GM12878 (cell line): ENCODE measurements around the gene LYPD5. TPM values are rescaled to one million over a fixed set of nuclear protein-coding genes. Genes with fewer than 3 reads are reported as not detected.

Experiments used
- ATAC-seq: fragments of 200-7000 bp; cut with Tn5 transposase; 3 replicates; pipeline ENCODE4 v1.9.1; 2020; ENCODE audit warnings: mild to moderate bottlenecking, moderate library complexity
- BruUV-seq: library from RNA; stranded (reverse); fragments of 400-500 nt; replicated peaks from 2 replicates; lab custom pipeline; 2021; lab: Mats Ljungman, UMichigan
- CTCF ChIA-PET: fragments of 300-600 bp; sonication (Branson Sonifier 250); formaldehyde crosslinking; extraction: SDS; loops from one replicate; lab custom pipeline; 2021; ENCODE audit warnings: inconsistent platforms; lab: Yijun Ruan, JAX
- POLR2A ChIA-PET: fragments of 350-600 bp; formaldehyde crosslinking; extraction: SDS; loops from one replicate; lab custom pipeline; 2021; ENCODE audit warnings: inconsistent platforms; lab: Charles Lee
- RAD21 ChIA-PET: fragments of 300-600 bp; sonication (Branson Sonifier 250); formaldehyde crosslinking; loops from one replicate; lab custom pipeline; 2023; ENCODE audit warnings: antibody characterized with exemption; ENCODE audit not compliant: unreplicated experiment; lab: Charles Lee
- SMC1A ChIA-PET: fragments of 300-600 bp; sonication (Branson Sonifier 250); formaldehyde crosslinking; loops from one replicate; lab custom pipeline; 2023; ENCODE audit not compliant: unreplicated experiment, uncharacterized antibody; lab: Charles Lee
- DNase-seq: peaks from one replicate; pipeline ENCODE4 v3.0.0-alpha.2; 2011; ENCODE audit warnings: low read depth, low spot score
- FAIRE-seq: peaks from 3 replicates; lab custom pipeline; 2011; peaks lifted over from hg19 to GRCh38; lab: Jason Lieb, UNC
- H2AFZ ChIP-seq: 2 replicates; pipeline ENCODE4 v1.6.0; 2011; ENCODE audit warnings: low read depth, low read length, control low read depth; ENCODE audit not compliant: control insufficient read depth
- H3K27ac ChIP-seq: 2 replicates; pipeline ENCODE4 v1.5.1; 2011; ENCODE audit warnings: control low read depth; ENCODE audit not compliant: control insufficient read depth, insufficient read depth
- H3K27me3 ChIP-seq, 2 experiments: replicated peaks in 1 of 2; 2 replicates each; pipeline versions ENCODE4 v1.6.0 to v1.6.1; 2011; ENCODE audit warnings: low read length in 1 of 2; ENCODE audit not compliant: control insufficient read depth in 2 of 2, insufficient read depth in 2 of 2
- H3K36me3 ChIP-seq, 2 experiments: 2 replicates each; pipeline ENCODE4 v1.5.1; 2011; ENCODE audit warnings: low read length in 1 of 2; ENCODE audit not compliant: control insufficient read depth in 2 of 2, insufficient read depth in 2 of 2
- H3K4me1 ChIP-seq: 2 replicates; pipeline ENCODE4 v1.6.1; 2011; ENCODE audit warnings: mild to moderate bottlenecking, low read length, moderate library complexity, mixed read lengths; ENCODE audit not compliant: control insufficient read depth, insufficient read depth
- H3K4me2 ChIP-seq: 2 replicates; pipeline ENCODE4 v1.6.0; 2011; ENCODE audit warnings: control low read depth; ENCODE audit not compliant: control insufficient read depth, insufficient read depth
- H3K4me3 ChIP-seq: fragments of 200-600 bp; sonication (generic); 2 replicates; pipeline ENCODE4 v1.5.1; 2016
- H3K79me2 ChIP-seq: 2 replicates; pipeline ENCODE4 v1.6.0; 2011; ENCODE audit warnings: low read length; ENCODE audit not compliant: control insufficient read depth, insufficient read depth
- H3K9ac ChIP-seq: 2 replicates; pipeline ENCODE4 v1.8.0; 2011; ENCODE audit warnings: low read length, control low read depth, mixed read lengths; ENCODE audit not compliant: control insufficient read depth, insufficient read depth
- H3K9me3 ChIP-seq: replicated peaks from 3 replicates; pipeline ENCODE4 v1.5.1; 2011; ENCODE audit warnings: mild to moderate bottlenecking, low read length; ENCODE audit not compliant: control insufficient read depth, insufficient read depth
- H4K20me1 ChIP-seq: 2 replicates; pipeline ENCODE4 v1.6.0; 2011; ENCODE audit not compliant: control insufficient read depth, insufficient read depth
- JUNB ChIP-seq: IDR thresholded peaks from 2 replicates; pipeline ENCODE4 v1.6.1; 2016; ENCODE audit warnings: antibody characterized with exemption, mild to moderate bottlenecking
- MTA3 ChIP-seq: IDR thresholded peaks from 2 replicates; pipeline ENCODE4 v1.6.1; 2012; ENCODE audit warnings: low read length, inconsistent platforms, borderline replicate concordance
- NFYB ChIP-seq: IDR thresholded peaks from 2 replicates; pipeline ENCODE4 v1.6.1; 2011; ENCODE audit warnings: low read depth, mild to moderate bottlenecking, low read length, improper control_type of control experiment, moderate library complexity; ENCODE audit not compliant: insufficient read depth
- PBX3 ChIP-seq: IDR thresholded peaks from 2 replicates; pipeline ENCODE4 v1.6.1; 2011; ENCODE audit warnings: mild to moderate bottlenecking, low read depth, low read length, moderate library complexity; ENCODE audit not compliant: insufficient replicate concordance
- RUNX3 ChIP-seq: IDR thresholded peaks from 2 replicates; pipeline ENCODE4 v1.6.1; 2012; ENCODE audit warnings: low read length, inconsistent platforms
- ZNF217 ChIP-seq: fragments of 450-650 bp; IDR thresholded peaks from 2 replicates; pipeline ENCODE4 v1.6.1; 2017; ENCODE audit warnings: antibody characterized with exemption, mild to moderate bottlenecking
- WGBS: methylation state at CpG from one replicate; pipeline ENCODE4 v1.1.6; 2016; ENCODE audit warnings: low lambda C conversion rate; ENCODE audit not compliant: insufficient replicate concordance, insufficient coverage; ENCODE audit errors: missing lambda C conversion rate; 5-methylcytosine and 5-hydroxymethylcytosine counted together
- in situ Hi-C: fragments of 300-500 bp; cut with MboI; formaldehyde crosslinking; loops from 9 replicates; pipeline ENCODE4 v1.14.3; 2018; ENCODE audit warnings: mixed read lengths
- intact Hi-C: fragments of 100-400 bp; cut with micrococcal nuclease; formaldehyde crosslinking; loops from one replicate; pipeline ENCODE4 v1.14.2; 2022; ENCODE audit not compliant: unreplicated experiment
- polyA plus RNA-seq, 11 experiments: library from polyadenylated mRNA; depleted of rRNA in 4 of 11; unstranded in 6 of 11; stranded (reverse) in 5 of 11; fragments of >200 nt; fragmentation: Nextera tagmentation in 4 of 11; fragmentation: Illumina TruSeq in 1 of 11; extraction: Ambion mirVana in 4 of 11; extraction: Trizol in 1 of 11; gene quantifications; 1 replicate in 1 of 11; 2 replicates in 10 of 11; pipeline versions ENCODE4 v1.2.1 to v1.2.3, GENCODE V29; 2011 to 2016; ENCODE audit warnings: inconsistent platforms in 2 of 11, missing spikeins in 2 of 11, low read depth in 1 of 11
- total RNA-seq, 4 experiments: library from RNA; depleted of rRNA in 3 of 4; stranded (reverse); fragments of >200 nt in 3 of 4; fragmentation: Illumina TruSeq in 1 of 4; extraction: Trizol in 1 of 4; gene quantifications; 2 replicates each; pipeline versions ENCODE4 v1.2.1 to v1.2.3, GENCODE V29; 2013 to 2021

The LYPD5 gene
- total and polyA plus RNA-seq, 10 of the 15 experiments (the other 5 are each of a cell fraction or from before 2014, with no cell fraction given): 0.04 to 2.2 (median 0.69) TPM; not detected in 1

- POLR2A ChIA-PET: interaction anchor here (8.0 to 8.4 kb wide), 2 partner anchors 22 to 34 kb away, joined by 79 to 389 read pairs; partner anchors contain the start of gene SMG9
- no peak for TF ChIP-seq MTA3
- no peak for TF ChIP-seq NFYB
- TF ChIP-seq RUNX3: 0 out of 2 replicates have a peak, but pooled peaks have one; percentile 7
- no peak for TF ChIP-seq PBX3
- TF ChIP-seq ZNF217: no peak
- TF ChIP-seq JUNB: peak; percentile 32; the same call in 1 of the 2 replicates
These were observed 20.5 kb downstream of the LYPD5 start for GRCh38 chr19:43781630-43782310.

More at GRCh38 chr19:43781630-43782310, 20.5 kb downstream of the LYPD5 start:
- H3K9ac ChIP-seq: no peak overlapping the region
- H3K79me2 ChIP-seq: peaks cover 45% of the 10 kb centered on the region
- H3K27ac ChIP-seq: peak overlapping the region; percentile 95; the same call in 1 of the 2 replicates
- no peaks in the 10 kb centered on the region for H3K27me3 ChIP-seq
- H3K4me1 ChIP-seq: peaks cover 60% of the 10 kb centered on the region
- H3K4me3 ChIP-seq: 0 out of 2 replicates have a peak overlapping the region, but pooled peaks have one; percentile 35
- in situ Hi-C loops: no loop called here
- 43% methylated on average over 14 of the region's 14 CpGs for WGBS
- no TSS peak for BruUV-seq
- peak overlapping the region; percentile 83 for H3K4me2 ChIP-seq
- SMC1A ChIA-PET: interaction anchor here (1.1 to 8.3 kb wide), 5 partner anchors 21 to 129 kb away, joined by 3 to 325 read pairs (median 43); partner anchors contain the start of genes PLAUR and SMG9
- FAIRE-seq (no peak), DNase-seq (no peak), ATAC-seq (no peak)
- no peaks in the 10 kb centered on the region for H3K36me3 ChIP-seq
- H4K20me1 ChIP-seq: no peaks in the 10 kb centered on the region
- H3K9me3 ChIP-seq: no peaks in the 10 kb centered on the region
- no peak overlapping the region for H2AFZ ChIP-seq
- CTCF ChIA-PET: interaction anchor here (1.0 to 9.2 kb wide), 4 partner anchors 21 to 198 kb away, joined by 3 to 324 read pairs (median 74); partner anchors contain the start of gene SMG9
- RAD21 ChIA-PET: interaction anchor here (0.7 to 7.4 kb wide), 5 partner anchors 16 to 113 kb away, joined by 4 to 148 read pairs (median 117); partner anchors contain the start of genes PLAUR and SMG9
- intact Hi-C loops: loop anchor here (2.0 to 10.0 kb wide), 2 partner anchors 187 to 337 kb away; no protein-coding TSS in a partner anchor
